HepG2 (cell line): ENCODE data around the gene PRPF4. TPM values are rescaled to one million over a fixed set of nuclear protein-coding genes. Genes with fewer than 3 reads are reported as not detected.

ENCODE experiments used
- ARHGAP35 ChIP-seq: sonication (generic); formaldehyde crosslinking; IDR thresholded peaks from 2 replicates; pipeline ENCODE4 v1.9.0; 2022; ENCODE audit warnings: mild to moderate bottlenecking, inconsistent platforms, moderate library complexity, missing genetic modification reagents, borderline replicate concordance
- ATF7-NPFF ChIP-seq: sonication (generic); formaldehyde crosslinking; IDR thresholded peaks from 2 replicates; pipeline ENCODE4 v1.8.1; 2023; ENCODE audit warnings: mild to moderate bottlenecking, low read depth, missing genetic modification reagents, moderate library complexity
- ATRX ChIP-seq: sonication (generic); formaldehyde crosslinking; IDR thresholded peaks from 2 replicates; pipeline ENCODE4 v1.4.0; 2020; ENCODE audit warnings: missing genetic modification reagents, borderline replicate concordance
- CAMTA2 ChIP-seq: sonication (generic); formaldehyde crosslinking; IDR thresholded peaks from 2 replicates; pipeline ENCODE4 v1.4.0; 2020; ENCODE audit warnings: mild to moderate bottlenecking, missing genetic modification reagents, borderline replicate concordance
- ETV5 ChIP-seq: IDR thresholded peaks from 2 replicates; pipeline ENCODE4 v1.6.1; 2018; ENCODE audit warnings: missing biosample characterization, missing genetic modification reagents, inconsistent platforms, borderline replicate concordance
- FOSL2 ChIP-seq: sonication (generic); formaldehyde crosslinking; IDR thresholded peaks from 2 replicates; pipeline ENCODE4 v1.4.0; 2020; ENCODE audit warnings: missing genetic modification reagents
- FOXO1 ChIP-seq: sonication (generic); formaldehyde crosslinking; IDR thresholded peaks from 2 replicates; pipeline ENCODE4 v1.4.0; 2020; ENCODE audit warnings: missing genetic modification reagents
- FUBP1 ChIP-seq: sonication (generic); formaldehyde crosslinking; IDR thresholded peaks from 2 replicates; pipeline ENCODE4 v1.5.1; 2020; ENCODE audit warnings: missing genetic modification reagents, mild to moderate bottlenecking, borderline replicate concordance
- JARID2 ChIP-seq: sonication (generic); formaldehyde crosslinking; IDR thresholded peaks from 2 replicates; pipeline ENCODE4 v1.8.1; 2023; ENCODE audit warnings: missing genetic modification reagents, inconsistent platforms; ENCODE audit not compliant: insufficient replicate concordance
- KDM2A ChIP-seq: sonication (generic); formaldehyde crosslinking; IDR thresholded peaks from 2 replicates; pipeline ENCODE4 v1.4.0; 2020; ENCODE audit warnings: low read depth, missing genetic modification reagents, borderline replicate concordance
- MYPOP ChIP-seq: sonication (generic); formaldehyde crosslinking; IDR thresholded peaks from 2 replicates; pipeline ENCODE4 v1.8.1; 2023; ENCODE audit warnings: mild to moderate bottlenecking, moderate library complexity, missing genetic modification reagents
- NCOR1 ChIP-seq: fragments of 200-600 bp; sonication (generic); IDR thresholded peaks from 2 replicates; pipeline ENCODE4 v1.7.0; 2017; ENCODE audit warnings: antibody characterized with exemption, low read length, borderline replicate concordance
- NFYB ChIP-seq: sonication (generic); formaldehyde crosslinking; IDR thresholded peaks from 2 replicates; pipeline ENCODE4 v1.4.0; 2020; ENCODE audit warnings: missing genetic modification reagents
- NR2F1 ChIP-seq, 2 experiments: fragments of 450-650 bp in 1 of 2; formaldehyde crosslinking in 1 of 2; IDR thresholded peaks; 2 replicates each; pipeline versions ENCODE4 v1.5.0 to v1.6.1; 2016 to 2020; ENCODE audit warnings: mild to moderate bottlenecking in 1 of 2, missing compliant biosample characterization in 1 of 2, missing genetic modification reagents in 1 of 2, moderate library complexity in 1 of 2
- NR2F6 ChIP-seq, 2 experiments: IDR thresholded peaks; 2 replicates each; pipeline ENCODE4 v1.6.1; 2016; ENCODE audit warnings: antibody characterized with exemption in 1 of 2, mild to moderate bottlenecking in 1 of 2
- SMYD3 ChIP-seq: sonication (generic); formaldehyde crosslinking; IDR thresholded peaks from 2 replicates; pipeline ENCODE4 v1.8.1; 2023; ENCODE audit warnings: mild to moderate bottlenecking, missing genetic modification reagents
- ZNF20 ChIP-seq: sonication (generic); formaldehyde crosslinking; IDR thresholded peaks from 2 replicates; pipeline ENCODE4 v1.4.0; 2020; ENCODE audit warnings: mild to moderate bottlenecking, moderate library complexity, missing genetic modification reagents
- ZNF232 ChIP-seq: sonication (generic); formaldehyde crosslinking; IDR thresholded peaks from 2 replicates; pipeline ENCODE4 v1.4.0; 2020; ENCODE audit warnings: missing genetic modification reagents, borderline replicate concordance
- ZNF33A ChIP-seq: sonication (generic); formaldehyde crosslinking; IDR thresholded peaks from 2 replicates; pipeline ENCODE4 v1.5.1; 2020; ENCODE audit warnings: missing genetic modification reagents, mild to moderate bottlenecking, moderate library complexity, borderline replicate concordance
- ZNF367 ChIP-seq: sonication (generic); formaldehyde crosslinking; IDR thresholded peaks from 2 replicates; pipeline ENCODE4 v1.4.0; 2020; ENCODE audit warnings: missing genetic modification reagents, borderline replicate concordance
- ZNF615 ChIP-seq: sonication (generic); formaldehyde crosslinking; IDR thresholded peaks from 2 replicates; pipeline ENCODE4 v1.5.0; 2020; ENCODE audit warnings: mild to moderate bottlenecking, missing genetic modification reagents, borderline replicate concordance
- ZNF687 ChIP-seq: sonication (generic); formaldehyde crosslinking; IDR thresholded peaks from 2 replicates; pipeline ENCODE4 v1.5.1; 2020; ENCODE audit warnings: mild to moderate bottlenecking, missing genetic modification reagents, moderate library complexity
- ZNF777 ChIP-seq: sonication (generic); formaldehyde crosslinking; IDR thresholded peaks from 2 replicates; pipeline ENCODE4 v1.4.0; 2020; ENCODE audit warnings: missing genetic modification reagents
- ZNF788 ChIP-seq: sonication (generic); formaldehyde crosslinking; IDR thresholded peaks from 2 replicates; pipeline ENCODE4 v1.5.0; 2020; ENCODE audit warnings: mild to moderate bottlenecking, missing genetic modification reagents, borderline replicate concordance
- ZSCAN9 ChIP-seq: IDR thresholded peaks from 2 replicates; pipeline ENCODE4 v1.6.1; 2016; ENCODE audit warnings: borderline replicate concordance
- polyA plus RNA-seq, 8 experiments: library from polyadenylated mRNA; depleted of rRNA in 3 of 8; stranded (reverse) in 7 of 8; unstranded in 1 of 8; fragments of >200 nt; fragmentation: Illumina TruSeq in 4 of 8; extraction: Trizol in 4 of 8; gene quantifications; 2 replicates each; pipeline versions ENCODE4 v1.2.1 to v1.2.3, GENCODE V29; 2011 to 2016; ENCODE audit warnings: low read depth in 4 of 8, missing spikeins in 1 of 8, mixed read lengths in 1 of 8; ENCODE audit not compliant: insufficient read depth in 1 of 8
- total RNA-seq, 5 experiments: library from RNA; depleted of rRNA; stranded (reverse); fragments of >200 nt; fragmentation: Illumina TruSeq; extraction: Trizol; gene quantifications; 2 replicates each; pipeline ENCODE4 v1.2.3, GENCODE V29; 2016; ENCODE audit warnings: low read depth in 1 of 5

Gene PRPF4
- total and polyA plus RNA-seq, 2 of the 13 experiments (the other 11 are each of a cell fraction or from before 2014, with no cell fraction given): 10.3 to 49.0 TPM

- no peak for TF ChIP-seq ZNF687 (CRISPR knock-in tag)
- no peak for TF ChIP-seq SMYD3
- no peak for TF ChIP-seq ZNF615 (CRISPR knock-in tag)
- TF ChIP-seq ZNF788 (CRISPR knock-in tag): no peak
- TF ChIP-seq FOXO1 (CRISPR knock-in tag): no peak
- TF ChIP-seq ZNF33A (CRISPR knock-in tag): no peak
- TF ChIP-seq FOSL2: peak; percentile 90
- no peak for TF ChIP-seq CAMTA2 (CRISPR knock-in tag)
- TF ChIP-seq ZSCAN9 (CRISPR knock-in tag): no peak
- no peak for TF ChIP-seq MYPOP
- no peak for TF ChIP-seq NFYB (CRISPR knock-in tag)
- TF ChIP-seq JARID2: no peak
- TF ChIP-seq FUBP1: no peak
- no peak for TF ChIP-seq ARHGAP35
- no peak for TF ChIP-seq NR2F1 (CRISPR knock-in tag; IDR thresholded peaks at IDR 0.05)
- TF ChIP-seq ZNF367: no peak
- no peak for TF ChIP-seq ZNF777 (CRISPR knock-in tag)
- TF ChIP-seq NCOR1: no peak
- 0 out of 2 replicates have a peak, but pooled peaks have one; percentile 13 for TF ChIP-seq NR2F6 (IDR thresholded peaks at IDR 0.05)
- no peak for TF ChIP-seq NR2F6 (CRISPR knock-in tag; IDR thresholded peaks at IDR 0.05)
- no peak for TF ChIP-seq ZNF20
- TF ChIP-seq ETV5 (CRISPR knock-in tag): peak; percentile 45; the same call in 1 of the 2 replicates
- no peak for TF ChIP-seq ATF7-NPFF (CRISPR knock-in tag)
- TF ChIP-seq ATRX (CRISPR knock-in tag): no peak
- no peak for TF ChIP-seq ZNF232 (CRISPR knock-in tag)
- no peak for TF ChIP-seq KDM2A (CRISPR knock-in tag)
These were observed 3.4 kb downstream of the PRPF4 start (continued) for GRCh38 chr9:113278840-113279239.
